ENCODE results near the gene SLC6A6.

DNA sequence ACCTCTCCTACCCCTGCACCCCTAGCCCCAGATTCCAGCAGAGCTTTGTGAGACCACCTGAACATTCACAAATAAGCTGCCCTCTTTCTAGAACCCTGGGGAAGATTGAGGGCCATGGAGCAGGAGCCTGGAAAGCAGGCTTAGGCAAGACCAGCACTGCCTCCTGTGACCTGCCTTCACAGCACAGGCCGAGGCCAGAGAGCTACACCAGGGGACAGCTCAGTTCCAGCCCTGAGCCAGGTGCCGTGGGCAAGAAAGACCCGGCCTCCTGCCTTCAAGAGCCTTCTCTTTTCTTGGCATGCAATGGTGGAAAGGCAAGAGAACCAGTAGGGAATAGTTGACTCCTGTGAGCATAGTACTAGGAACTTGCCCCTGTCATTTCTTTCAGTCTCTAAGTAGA, 48.1 kb downstream of the SLC6A6 start:
- TF ChIP-seq CTCF (IDR thresholded peaks at IDR 0.05; ENCODE audit: insufficient read depth, low read depth, low read length) = no peak
- TF ChIP-seq EZH2 (IDR thresholded peaks at IDR 0.05; ENCODE audit: insufficient read depth, low read length) = no peak

Data from astrocyte (in vitro differentiated cells and primary cell).